ENCODE measurements around the gene UNCX.

UNCX gene

GRCh38 chr7:1232623-1233332 lies at the start of gene UNCX:
UNCX (plus strand) TSS chr7:1232872; CDS start chr7:1233018, 146 bp downstream.
- H3K4me3 ChIP-seq (ENCODE audit: low read length), result no peak within 1 kb of the TSS
- TF ChIP-seq CTCF (IDR thresholded peaks at IDR 0.05; ENCODE audit: insufficient read depth, low read depth, low read length, missing control alignments), result no peak
- no peak for DNase-seq (ENCODE audit: low read depth)

- DNase-seq (ENCODE audit: low read depth), result no peak
- no peak overlapping the region for H3K4me3 ChIP-seq (ENCODE audit: low read length)
- no peak for TF ChIP-seq CTCF (IDR thresholded peaks at IDR 0.05; ENCODE audit: insufficient read depth, low read depth, low read length, missing control alignments)
These were observed 45.5 kb upstream of the UNCX start for GRCh38 chr7:1187127-1187526.

GRCh38 chr7:1188720-1189294 lies 43.9 kb upstream of the UNCX start:
- TF ChIP-seq CTCF (IDR thresholded peaks at IDR 0.05; ENCODE audit: insufficient read depth, low read depth, low read length, missing control alignments), result no peak
- no peak overlapping the region for H3K4me3 ChIP-seq (ENCODE audit: low read length)
- no peak for DNase-seq (ENCODE audit: low read depth)

GRCh38 chr7:1189986-1190772 lies 42.5 kb upstream of the UNCX start:
- no peak overlapping the region for H3K4me3 ChIP-seq (ENCODE audit: low read length)
- TF ChIP-seq CTCF (IDR thresholded peaks at IDR 0.05; ENCODE audit: insufficient read depth, low read depth, low read length, missing control alignments), result no peak
- no peak for DNase-seq (ENCODE audit: low read depth)

- H3K4me3 ChIP-seq (ENCODE audit: low read length), result no peak overlapping the region
These were observed 40.4 kb upstream of the UNCX start for GRCh38 chr7:1192171-1192676.

More at GRCh38 chr7:1192171-1192676, 40.4 kb upstream of the UNCX start:
- DNase-seq (ENCODE audit: low read depth), result peak; percentile 80
- peak; percentile 16 for TF ChIP-seq CTCF (IDR thresholded peaks at IDR 0.05; ENCODE audit: insufficient read depth, low read depth, low read length, missing control alignments)

All from epithelial cell of esophagus (primary cell).